SU-DHL-6 (cell line): ENCODE results near the gene KCNE1.

ENCODE experiments used
- H2AFZ ChIP-seq: fragments of 200-600 bp; sonication (generic); 2 replicates; pipeline ENCODE4 v1.6.1; 2014; ENCODE audit warnings: low read depth, mild to moderate bottlenecking, moderate library complexity, mixed read lengths, antibody characterized with exemption, low read length; ENCODE audit not compliant: severe bottlenecking
- H3F3A ChIP-seq: fragments of 200-600 bp; shearing (Covaris generic); 2 replicates; pipeline ENCODE4 v1.6.0; 2016; ENCODE audit warnings: antibody characterized with exemption, mild to moderate bottlenecking; ENCODE audit not compliant: insufficient read depth
- H3K27ac ChIP-seq: fragments of 200-600 bp; sonication (generic); 2 replicates; pipeline ENCODE4 v1.5.1; 2016; ENCODE audit warnings: low read depth, mild to moderate bottlenecking, low read length, moderate library complexity, mixed read lengths
- H3K27me3 ChIP-seq: fragments of 200-600 bp; sonication (generic), shearing (Covaris generic); 2 replicates; pipeline ENCODE4 v1.6.0; 2014; ENCODE audit warnings: mild to moderate bottlenecking, low read length
- H3K36me3 ChIP-seq: fragments of 200-600 bp; sonication (generic); 2 replicates; pipeline ENCODE4 v1.6.1; 2014; ENCODE audit warnings: mild to moderate bottlenecking, low read length, mixed read lengths
- H3K4me2 ChIP-seq: fragments of 300-600, 200-600 bp; shearing (Covaris generic), sonication (generic); 2 replicates; pipeline ENCODE4 v1.6.0; 2014; ENCODE audit warnings: low read length, low read depth, mild to moderate bottlenecking; ENCODE audit not compliant: poor library complexity, severe bottlenecking
- H3K4me3 ChIP-seq: fragments of 200-600 bp; sonication (generic); 2 replicates; pipeline ENCODE4 v1.5.1; 2014; ENCODE audit warnings: antibody characterized with exemption, low read length, mild to moderate bottlenecking, mixed read lengths; ENCODE audit not compliant: insufficient read depth, poor library complexity, severe bottlenecking
- H3K79me2 ChIP-seq: fragments of 200-600 bp; sonication (generic); 2 replicates; pipeline ENCODE4 v1.6.1; 2014; ENCODE audit warnings: mild to moderate bottlenecking, low read length, moderate library complexity; ENCODE audit not compliant: insufficient read depth
- H3K9ac ChIP-seq: fragments of 200-600 bp; sonication (generic); 2 replicates; pipeline ENCODE4 v1.7.0; 2014; ENCODE audit warnings: mild to moderate bottlenecking, low read length
- H3K9me2 ChIP-seq: fragments of 200-600 bp; sonication (generic); replicated peaks from 2 replicates; pipeline ENCODE4 v1.6.1; 2014; ENCODE audit warnings: low read length; ENCODE audit not compliant: insufficient read depth
- H3K9me3 ChIP-seq: fragments of 200-600 bp; sonication (generic); 2 replicates; pipeline ENCODE4 v1.6.1; 2014; ENCODE audit warnings: low read length, mixed read lengths; ENCODE audit not compliant: insufficient read depth
- H4K20me1 ChIP-seq: fragments of 200-600 bp; sonication (generic); 2 replicates; pipeline ENCODE4 v1.6.1; 2014; ENCODE audit warnings: low read depth, mild to moderate bottlenecking, antibody characterized with exemption, low read length, moderate library complexity, mixed read lengths
- CTCF ChIP-seq: fragments of 200-600 bp; sonication (generic); IDR thresholded peaks from one replicate; pipeline ENCODE4 v1.5.1; 2017; ENCODE audit warnings: antibody characterized with exemption, mild to moderate bottlenecking, low read length, moderate library complexity; ENCODE audit not compliant: insufficient read depth, poor library complexity, severe bottlenecking
- EZH2phosphoT487 ChIP-seq: fragments of 200-600 bp; sonication (generic), shearing (Covaris generic); conservative IDR thresholded peaks from 2 replicates; pipeline ENCODE4 v1.6.1; 2018; ENCODE audit warnings: mild to moderate bottlenecking, antibody characterized with exemption, low read length, moderate library complexity, mixed read lengths

KCNE1 gene

GRCh38 chr21:34520764-34521508, 8.9 kb upstream of the KCNE1 start:
- no peaks in the 10 kb centered on the region for H3K27me3 ChIP-seq
- no peaks in the 10 kb centered on the region for H4K20me1 ChIP-seq
- H3K27ac ChIP-seq, result no peak overlapping the region
- H3F3A ChIP-seq, result no peaks in the 10 kb centered on the region
- H3K9ac ChIP-seq, result no peak overlapping the region
- H3K79me2 ChIP-seq, result no peaks in the 10 kb centered on the region
- H3K4me2 ChIP-seq, result no peak overlapping the region
- H3K9me2 ChIP-seq, result no peaks in the 10 kb centered on the region
- no peak overlapping the region for H2AFZ ChIP-seq
- no peak overlapping the region for H3K4me3 ChIP-seq
- no peaks in the 10 kb centered on the region for H3K9me3 ChIP-seq
- TF ChIP-seq CTCF (no peak), EZH2phosphoT487 (no peak)
- H3K36me3 ChIP-seq, result no peaks in the 10 kb centered on the region

GRCh38 chr21:34520281-34520680, 8.3 kb upstream of the KCNE1 start:
- Histone ChIP-seq H3K9me3 (no peaks in the 10 kb centered on the region), H4K20me1 (no peaks in the 10 kb centered on the region)

GRCh38 chr21:34519694-34520093, 7.7 kb upstream of the KCNE1 start:
- H3K4me2 ChIP-seq, result no peak overlapping the region
- no peak overlapping the region for H2AFZ ChIP-seq
- H3K4me3 ChIP-seq, result no peak overlapping the region
- H3F3A ChIP-seq, result no peaks in the 10 kb centered on the region
- H3K27me3 ChIP-seq, result no peaks in the 10 kb centered on the region
- no peaks in the 10 kb centered on the region for H4K20me1 ChIP-seq
- no peak overlapping the region for H3K9ac ChIP-seq
- TF ChIP-seq EZH2phosphoT487, result no peak
- TF ChIP-seq CTCF, result no peak
- H3K9me2 ChIP-seq, result no peaks in the 10 kb centered on the region
- H3K9me3 ChIP-seq, result no peaks in the 10 kb centered on the region
- no peaks in the 10 kb centered on the region for H3K79me2 ChIP-seq
- H3K36me3 ChIP-seq, result no peaks in the 10 kb centered on the region
- no peak overlapping the region for H3K27ac ChIP-seq

More at GRCh38 chr21:34520281-34520680, 8.3 kb upstream of the KCNE1 start:
- Histone ChIP-seq H3K9me2 (no peaks in the 10 kb centered on the region), H3K36me3 (no peaks in the 10 kb centered on the region), H3K4me2 (no peak overlapping the region), H3K79me2 (no peaks in the 10 kb centered on the region), H3K27me3 (no peaks in the 10 kb centered on the region), H3K4me3 (no peak overlapping the region), H3K27ac (no peak overlapping the region), H2AFZ (no peak overlapping the region), H3K9ac (no peak overlapping the region), H3F3A (no peaks in the 10 kb centered on the region)
- TF ChIP-seq CTCF (no peak), EZH2phosphoT487 (no peak)
